ENCODE results near the gene STK38L. TPM values are rescaled to one million over a fixed set of nuclear protein-coding genes. Genes with fewer than 3 reads are reported as not detected.

Gene STK38L
- total and polyA plus RNA-seq, 2 of the 8 experiments (the other 6 are each of a cell fraction or from before 2014, with no cell fraction given): 8.1 to 63.6 TPM

DNA sequence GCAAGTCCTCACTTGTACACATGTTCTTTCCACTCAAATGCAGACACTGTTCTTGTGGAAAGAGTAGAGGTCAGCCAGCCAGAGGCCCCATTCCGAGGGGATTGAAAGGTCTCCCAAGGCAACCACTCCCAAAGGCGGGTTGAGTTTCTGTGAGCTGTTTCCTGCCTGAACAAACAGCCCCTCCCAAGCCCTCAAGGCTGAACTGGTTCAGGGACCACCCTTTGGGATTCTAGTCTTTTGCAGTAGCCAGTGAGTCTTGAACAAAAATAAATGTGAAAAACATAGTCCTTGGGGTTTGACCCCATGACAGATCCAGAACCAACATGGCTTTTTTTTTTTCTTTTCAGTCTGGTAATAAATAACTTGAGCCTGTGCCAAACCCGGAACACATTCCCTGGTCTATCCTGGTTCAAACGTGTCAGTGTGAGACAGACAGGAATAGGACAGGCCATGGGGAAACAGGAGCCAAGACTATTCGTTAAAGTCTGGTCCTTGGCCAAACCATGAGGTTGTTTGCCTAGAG is 17.6 kb upstream of the STK38L start:
- Histone ChIP-seq H2AFZ (ENCODE audit: low read length) (peak overlapping the region; percentile 9; the same call in 1 of the 2 replicates), H3K36me3 (ENCODE audit: control insufficient read depth in 2 of 4, insufficient read depth in 4 of 4, low read length in 3 of 4) (no peaks in the 10 kb centered on the region), H2BK12ac (ENCODE audit: low read depth, low read length) (no peak overlapping the region), H4K20me1 (replicated peaks in 1 of 2; ENCODE audit: control insufficient read depth in 1 of 2, insufficient read depth in 2 of 2, low read length in 2 of 2) (no peaks in the 10 kb centered on the region), H3K14ac (ENCODE audit: insufficient read length) (no peak overlapping the region), H3K9ac (replicated peaks in 1 of 4; ENCODE audit: extremely low read depth in 1 of 4, low read depth in 3 of 4, low read length in 3 of 4) (no peak overlapping the region), H3K79me2 (ENCODE audit: control insufficient read depth in 1 of 2, insufficient read depth in 2 of 2, low read length in 2 of 2) (no peaks in the 10 kb centered on the region), H4K5ac (ENCODE audit: insufficient read length, low read depth, low read length) (no peak overlapping the region), H3K23ac (ENCODE audit: insufficient read length) (no peak overlapping the region), H3K4me3 (ENCODE audit: extremely low read depth in 1 of 4, insufficient read depth in 2 of 4, low read depth in 3 of 4, low read length in 4 of 4) (no peak overlapping the region), H3K4me2 (ENCODE audit: insufficient read depth in 1 of 2, low read depth in 2 of 2, low read length in 2 of 2) (no peak overlapping the region), H2BK20ac (ENCODE audit: low read length) (no peak overlapping the region), H3K18ac (ENCODE audit: extremely low read depth, low read length) (no peak overlapping the region), H2BK120ac (replicated peaks; ENCODE audit: low read depth, low read length) (no peak overlapping the region), H3K4me1 (replicated peaks in 1 of 4; ENCODE audit: control insufficient read depth in 3 of 4, insufficient read depth in 4 of 4, low read length in 3 of 4) (no peaks in the 10 kb centered on the region), H3K23me2 (ENCODE audit: low read depth, low read length) (no peaks in the 10 kb centered on the region), H3K27me3 (replicated peaks in 1 of 4; ENCODE audit: control insufficient read depth in 3 of 4, extremely low read depth in 1 of 4, insufficient read depth in 3 of 4, low read length in 3 of 4) (peaks cover 0 to 1% (median 0%) of the 10 kb centered on the region in 4 experiments; a peak in 1 of 7 replicates), H4K91ac (replicated peaks; ENCODE audit: insufficient read length, low read length) (no peak overlapping the region), H3K27ac (ENCODE audit: low read depth, low read length) (no peak overlapping the region), H3K4ac (replicated peaks; ENCODE audit: insufficient read length, low read depth, low read length) (no peak overlapping the region), H3K79me1 (ENCODE audit: low read depth, low read length) (no peaks in the 10 kb centered on the region), H4K8ac (ENCODE audit: extremely low read depth, insufficient read depth, low read length) (no peak overlapping the region), H2AK5ac (ENCODE audit: low read depth, low read length) (no peak overlapping the region), H2BK5ac (ENCODE audit: low read depth, low read length) (no peak overlapping the region), H3K56ac (replicated peaks; ENCODE audit: insufficient read length, low read depth, low read length) (no peak overlapping the region), H2BK15ac (ENCODE audit: low read length) (no peak overlapping the region), H3K9me3 (ENCODE audit: insufficient read depth in 2 of 2, low read depth in 1 of 2, low read length in 1 of 2) (no peaks in the 10 kb centered on the region)
- FAIRE-seq (no peak), DNase-seq (ENCODE audit: low read depth in 1 of 2, low spot score in 2 of 2) (no peak)
- WGBS, 2 experiments (ENCODE audit: extremely low coverage in 1 of 2, insufficient coverage in 1 of 2, insufficient read length in 1 of 2, insufficient replicate concordance in 2 of 2, low coverage in 1 of 2, low lambda C conversion rate in 2 of 2, missing lambda C conversion rate in 1 of 2): 91% methylated on average over 5 of the region's 5 CpGs; no CpG with 5 or more reads in 1 of the 2 experiments
- ChIA-PET POLR2A (ENCODE audit: partially characterized antibody) (interaction anchor here (0.6 kb wide), 1 partner anchor 26 kb away, joined by 4 read pairs; no protein-coding TSS in a partner anchor), CTCF (ENCODE audit: partially characterized antibody) (interaction anchor here (0.6 kb wide), 1 partner anchor 209 kb away, joined by 3 read pairs; no protein-coding TSS in a partner anchor)
- TF ChIP-seq ASH2L (IDR thresholded peaks at IDR 0.05; ENCODE audit: low read length) (no peak), MAFK (IDR thresholded peaks at IDR 0.05; ENCODE audit: low read depth, low read length) (no peak), CEBPB (IDR thresholded peaks at IDR 0.05; ENCODE audit: low read depth, low read length) (no peak), RAD21 (IDR thresholded peaks at IDR 0.05 in 1 of 2, conservative IDR thresholded peaks at IDR 0.05 in 1 of 2; ENCODE audit: low read depth in 2 of 2, low read length in 2 of 2) (no peak), TBP (IDR thresholded peaks at IDR 0.05; ENCODE audit: low read depth, low read length) (no peak), KDM1A (IDR thresholded peaks at IDR 0.05; ENCODE audit: borderline replicate concordance, low read length) (no peak), POU5F1 (IDR thresholded peaks at IDR 0.05; ENCODE audit: low read depth, low read length) (no peak), SRF (IDR thresholded peaks at IDR 0.05; ENCODE audit: low read depth, low read length) (no peak), EZH2 (IDR thresholded peaks at IDR 0.05; ENCODE audit: low read depth, low read length, severe bottlenecking) (no peak), GTF2F1 (IDR thresholded peaks at IDR 0.05; ENCODE audit: borderline replicate concordance, low read depth, low read length) (no peak)
- TF ChIP-seq, protein P1, sequence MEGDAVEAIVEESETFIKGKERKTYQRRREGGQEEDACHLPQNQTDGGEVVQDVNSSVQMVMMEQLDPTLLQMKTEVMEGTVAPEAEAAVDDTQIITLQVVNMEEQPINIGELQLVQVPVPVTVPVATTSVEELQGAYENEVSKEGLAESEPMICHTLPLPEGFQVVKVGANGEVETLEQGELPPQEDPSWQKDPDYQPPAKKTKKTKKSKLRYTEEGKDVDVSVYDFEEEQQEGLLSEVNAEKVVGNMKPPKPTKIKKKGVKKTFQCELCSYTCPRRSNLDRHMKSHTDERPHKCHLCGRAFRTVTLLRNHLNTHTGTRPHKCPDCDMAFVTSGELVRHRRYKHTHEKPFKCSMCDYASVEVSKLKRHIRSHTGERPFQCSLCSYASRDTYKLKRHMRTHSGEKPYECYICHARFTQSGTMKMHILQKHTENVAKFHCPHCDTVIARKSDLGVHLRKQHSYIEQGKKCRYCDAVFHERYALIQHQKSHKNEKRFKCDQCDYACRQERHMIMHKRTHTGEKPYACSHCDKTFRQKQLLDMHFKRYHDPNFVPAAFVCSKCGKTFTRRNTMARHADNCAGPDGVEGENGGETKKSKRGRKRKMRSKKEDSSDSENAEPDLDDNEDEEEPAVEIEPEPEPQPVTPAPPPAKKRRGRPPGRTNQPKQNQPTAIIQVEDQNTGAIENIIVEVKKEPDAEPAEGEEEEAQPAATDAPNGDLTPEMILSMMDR (IDR thresholded peaks at IDR 0.05; ENCODE audit: control extremely low read depth in 1 of 3, insufficient read depth in 1 of 3, low read depth in 1 of 3, low read length in 3 of 3): no peak

Data from H1 (cell line).